NCI-H524 treated with DMSO at 0.1 percent for 48 hours (cell line): ENCODE data around the gene CNTNAP2.

Experiments used
- DNase-seq: peaks from one replicate; lab custom pipeline; 2025; lab: John Stamatoyannopoulos, UW

Gene CNTNAP2

DNA sequence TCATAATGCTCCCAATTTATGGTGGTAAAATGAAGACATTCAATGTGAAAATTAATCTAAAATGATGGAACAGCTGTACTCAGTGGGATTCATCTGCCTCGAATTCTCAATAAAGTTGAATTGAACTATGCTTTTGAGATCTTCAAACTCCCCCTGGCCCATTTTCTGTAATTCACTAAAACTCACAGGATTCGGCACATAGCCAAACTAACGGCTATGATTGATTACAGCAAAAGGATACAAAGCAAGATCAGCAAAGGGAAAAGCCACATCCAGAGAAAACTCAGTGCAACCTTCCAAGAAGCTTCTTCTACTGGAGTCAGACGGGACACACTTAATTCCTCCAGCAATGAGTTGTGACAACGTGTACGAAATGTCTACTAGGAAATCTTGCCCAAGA, 307.5 kb downstream of the CNTNAP2 start:
- DNase-seq: no peak

DNA sequence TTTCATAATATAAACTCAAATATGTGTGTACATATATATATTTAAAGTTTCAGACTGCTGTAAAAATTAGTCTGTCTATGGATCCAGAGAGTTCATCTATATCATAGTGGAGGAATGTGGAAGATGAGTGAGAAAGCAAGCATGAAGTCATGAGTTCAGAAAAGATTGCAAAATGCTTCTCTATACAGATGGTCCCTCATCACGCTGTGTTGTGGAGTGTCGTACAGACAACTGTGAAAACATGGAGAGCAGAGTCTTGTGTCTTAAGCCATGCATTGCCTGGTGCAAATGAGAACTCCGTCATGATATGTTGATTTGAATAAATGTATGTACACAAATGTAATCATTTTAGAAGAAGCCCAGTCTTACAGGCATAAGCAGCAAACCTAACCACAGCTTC, 316.9 kb downstream of the CNTNAP2 start:
- DNase-seq: no peak

GRCh38 chr7:146443102-146443501, 326.5 kb downstream of the CNTNAP2 start:
- DNase-seq: no peak

GRCh38 chr7:146449625-146450024, 333.0 kb downstream of the CNTNAP2 start:
- DNase-seq: no peak

- peak; percentile 42 for DNase-seq
Measured at GRCh38 chr7:146455091-146455655, 338.6 kb downstream of the CNTNAP2 start.

GRCh38 chr7:146479040-146479439, 362.4 kb downstream of the CNTNAP2 start:
- no peak for DNase-seq

DNA sequence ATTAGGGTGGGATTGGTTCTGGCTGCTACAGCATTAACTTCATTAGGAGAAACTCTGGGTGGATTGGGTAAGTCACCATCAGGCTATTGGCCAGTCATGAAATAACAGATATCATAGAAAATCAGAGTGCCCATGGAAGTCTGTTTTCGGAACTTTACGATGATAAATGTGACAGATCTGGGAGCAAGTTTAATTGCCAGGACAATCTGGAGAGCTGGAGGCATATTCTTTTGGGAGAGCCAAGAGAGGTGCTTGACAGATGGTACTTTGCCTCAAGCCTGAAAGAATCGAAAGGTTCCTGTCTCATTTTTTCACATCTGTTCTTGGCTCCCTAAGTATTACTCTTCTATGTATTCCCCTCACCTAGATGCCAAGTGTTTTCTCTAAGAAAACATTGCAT, 369.9 kb downstream of the CNTNAP2 start:
- DNase-seq: peak; percentile 87

GRCh38 chr7:146492017-146492416, 375.4 kb downstream of the CNTNAP2 start:
- DNase-seq: no peak

- DNase-seq: no peak
Measured at GRCh38 chr7:146494952-146495596, 378.5 kb downstream of the CNTNAP2 start.

GRCh38 chr7:146496657-146497056, 380.1 kb downstream of the CNTNAP2 start:
- DNase-seq: no peak

DNA sequence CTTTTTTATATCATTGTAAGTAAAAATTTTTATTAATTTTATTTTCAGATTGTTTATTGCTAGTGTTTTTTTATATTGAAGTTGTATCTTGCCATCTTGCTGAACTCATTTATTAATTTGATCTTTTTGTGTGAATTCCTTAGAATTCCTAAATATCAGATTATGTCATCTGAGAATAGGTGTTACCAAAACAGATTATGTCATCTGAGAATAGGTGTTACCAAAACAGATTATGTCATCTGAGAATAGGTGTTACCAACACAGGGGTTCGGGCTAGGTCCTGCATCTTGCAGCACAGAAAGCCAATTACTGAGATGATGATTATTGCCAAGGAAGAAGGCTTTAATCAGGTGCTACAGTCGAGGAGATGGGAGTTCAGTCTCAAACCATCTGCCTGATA, 383.4 kb downstream of the CNTNAP2 start:
- DNase-seq: no peak

GRCh38 chr7:146503844-146504243, 387.2 kb downstream of the CNTNAP2 start:
- DNase-seq: no peak

DNA sequence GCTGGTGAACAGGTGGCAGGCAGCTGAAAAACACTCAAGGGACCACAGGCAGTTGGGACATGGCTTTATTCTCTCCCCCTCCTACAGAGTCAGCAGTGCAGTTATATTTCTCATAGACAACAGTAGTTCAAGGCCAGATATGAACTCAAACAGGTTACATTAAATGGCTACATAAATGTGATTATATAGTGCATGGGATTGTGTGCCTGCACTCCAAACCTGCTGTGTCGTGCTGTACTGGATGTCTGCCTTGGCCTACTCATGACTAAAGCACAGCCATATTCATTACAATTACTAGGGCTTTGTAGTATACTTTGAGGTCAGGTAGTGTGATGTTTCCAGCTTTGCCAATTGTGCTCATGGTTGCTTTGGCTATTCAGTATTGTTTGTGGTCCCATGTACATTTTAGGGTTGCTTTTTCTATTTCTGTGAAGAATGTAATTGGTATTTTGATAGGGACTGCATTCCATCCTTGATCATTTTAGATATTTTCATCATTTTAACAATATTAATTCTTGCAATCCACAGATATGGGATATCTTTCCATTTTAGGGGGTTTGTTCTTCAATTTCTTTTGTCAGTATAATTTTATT, 393.6 kb downstream of the CNTNAP2 start:
- DNase-seq: no peak

GRCh38 chr7:146514304-146514703, 397.7 kb downstream of the CNTNAP2 start:
- DNase-seq: no peak

- no peak for DNase-seq
Measured at GRCh38 chr7:146528581-146528980, 412.0 kb downstream of the CNTNAP2 start.

- no peak for DNase-seq
Measured at GRCh38 chr7:146539836-146540235, 423.2 kb downstream of the CNTNAP2 start.

DNA sequence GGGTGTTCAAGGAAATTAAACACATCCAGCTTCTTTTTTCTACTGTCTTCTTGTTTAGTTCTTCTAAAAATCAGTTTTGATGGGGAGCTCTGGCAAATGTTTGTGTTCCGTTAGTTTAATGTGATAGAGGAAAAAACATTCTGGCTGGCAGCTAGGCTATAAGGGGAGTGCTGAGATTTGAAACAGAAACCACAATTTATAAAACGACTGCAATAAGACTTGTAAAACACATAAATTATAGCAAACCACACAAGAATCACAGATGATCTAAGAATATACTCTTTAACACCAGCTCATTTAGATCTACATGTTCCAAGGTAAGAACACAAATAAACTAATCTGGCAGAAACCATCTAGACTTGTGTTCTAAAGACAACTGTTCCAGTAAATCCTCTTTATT, 425.5 kb downstream of the CNTNAP2 start:
- DNase-seq: no peak

DNA sequence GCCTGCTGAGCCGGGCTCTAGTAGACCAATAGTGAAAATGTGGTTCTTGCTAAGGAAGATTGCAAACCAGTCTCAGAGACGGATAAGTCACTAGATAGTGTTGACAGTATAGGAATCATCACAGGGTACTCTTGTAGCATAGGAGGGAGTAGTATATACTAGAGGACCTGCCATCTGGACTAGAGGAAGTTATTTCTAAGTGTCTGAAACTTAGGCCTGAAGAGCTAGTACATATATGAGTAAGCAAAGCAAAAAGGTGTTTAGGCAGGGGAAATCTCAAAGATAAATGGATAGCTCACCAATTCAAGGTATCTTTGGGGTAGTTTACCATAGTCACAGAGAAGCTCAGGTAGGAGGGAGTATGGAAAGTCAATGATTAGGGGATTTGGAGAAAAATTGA, 428.1 kb downstream of the CNTNAP2 start:
- DNase-seq: no peak

- DNase-seq: no peak
Measured at GRCh38 chr7:146548816-146549215, 432.2 kb downstream of the CNTNAP2 start.

GRCh38 chr7:146554556-146554955, 438.0 kb downstream of the CNTNAP2 start:
- DNase-seq: no peak

GRCh38 chr7:146557971-146558469, 441.4 kb downstream of the CNTNAP2 start:
- no peak for DNase-seq

- DNase-seq: no peak
Measured at GRCh38 chr7:146565872-146566271, 449.3 kb downstream of the CNTNAP2 start.

DNA sequence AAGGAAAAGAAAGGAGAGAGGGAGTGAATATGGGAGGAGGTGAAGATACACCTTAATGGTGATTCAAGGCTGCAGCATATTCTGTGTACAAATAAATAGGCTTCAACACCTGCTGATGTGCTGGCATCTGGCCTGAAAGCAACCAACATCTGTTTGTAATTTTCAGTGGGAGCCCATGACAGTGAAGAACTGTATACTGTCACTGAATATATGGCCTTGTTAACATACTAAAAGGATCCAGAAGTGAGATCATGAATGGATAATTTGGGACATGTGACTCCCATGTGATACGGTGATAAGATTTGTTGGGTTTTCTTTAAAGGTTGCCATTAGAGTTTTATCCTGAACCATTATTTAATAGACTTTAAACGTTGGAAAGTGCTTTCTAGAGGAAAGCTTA, 459.3 kb downstream of the CNTNAP2 start:
- DNase-seq: no peak

DNA sequence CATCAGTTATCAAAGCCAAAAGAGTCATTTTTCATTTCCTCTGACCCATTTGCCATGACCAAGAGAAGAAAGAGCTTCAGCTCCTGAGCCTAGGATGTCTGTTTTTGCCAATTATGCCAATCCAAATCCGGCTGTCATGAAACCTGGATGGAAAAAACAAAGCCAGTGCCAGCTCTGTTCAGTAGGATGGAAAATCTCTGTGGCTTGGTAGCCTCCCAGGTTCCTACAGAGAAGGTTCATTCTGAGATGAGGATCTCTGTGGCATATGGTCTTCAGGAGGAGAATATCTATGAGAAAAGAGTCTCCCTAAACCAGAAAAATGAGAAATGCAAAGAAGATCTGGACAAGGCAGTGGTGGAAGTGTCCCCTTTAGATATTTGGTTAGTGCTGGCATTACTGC, 475.4 kb downstream of the CNTNAP2 start:
- DNase-seq: no peak
